Astrocyte of the hippocampus (primary cell): ENCODE measurements around the gene CYP26C1.

Experiments used
- DNase-seq: peaks from one replicate; pipeline ENCODE4 v3.0.0; 2011; ENCODE audit warnings: low read depth, low spot score

Gene CYP26C1

DNA sequence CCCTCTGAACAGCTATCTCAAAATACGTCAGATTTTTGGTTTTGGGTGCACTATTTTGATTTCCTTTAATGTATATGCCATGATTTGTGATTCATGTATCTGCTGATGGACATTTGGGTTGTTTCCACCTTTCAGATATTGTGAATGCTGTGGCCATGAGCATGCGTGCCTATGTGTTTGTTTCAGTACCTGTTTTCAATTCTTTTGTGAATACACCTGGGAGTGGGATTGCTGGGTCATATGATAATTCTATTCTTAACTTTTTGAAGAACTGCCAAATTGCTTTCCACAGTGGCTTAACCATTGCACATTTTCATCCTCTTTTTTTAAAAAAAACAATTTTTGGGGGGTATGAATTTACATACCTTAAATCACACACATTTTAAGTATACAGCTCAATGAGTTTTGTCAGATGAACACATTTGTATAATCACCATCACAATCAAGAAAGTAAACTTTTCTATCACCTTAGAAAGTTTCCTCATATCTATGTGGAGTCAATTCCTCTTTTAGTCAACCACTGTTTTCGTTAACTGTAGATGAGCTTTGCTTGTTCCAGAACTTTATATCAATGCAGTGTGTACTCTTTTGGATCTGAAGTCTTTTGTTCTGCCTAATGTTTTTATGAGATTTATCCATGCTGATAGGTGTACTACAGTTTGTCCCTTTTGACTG, 50.0 kb downstream of the CYP26C1 start:
- DNase-seq = no peak

DNA sequence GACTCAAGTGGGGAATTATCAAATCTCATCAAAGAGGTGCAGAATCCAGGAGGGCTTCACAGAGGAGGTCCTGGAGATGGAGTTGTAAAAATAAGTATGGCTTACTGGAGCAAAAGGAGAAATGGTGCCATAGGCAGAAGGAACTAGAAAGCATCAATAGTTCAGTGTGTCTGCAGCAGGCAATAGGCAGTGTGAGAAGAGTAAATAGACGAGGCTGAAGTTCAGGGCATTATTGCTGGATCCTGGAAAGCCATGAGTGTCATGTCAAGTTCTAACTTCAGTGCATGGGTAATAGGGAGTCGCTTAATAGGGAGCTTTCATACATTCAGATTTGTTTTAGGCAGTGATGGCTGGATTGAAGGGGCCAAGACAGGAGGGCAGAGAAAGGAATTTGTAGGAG, 52.4 kb downstream of the CYP26C1 start:
- no peak for DNase-seq

DNA sequence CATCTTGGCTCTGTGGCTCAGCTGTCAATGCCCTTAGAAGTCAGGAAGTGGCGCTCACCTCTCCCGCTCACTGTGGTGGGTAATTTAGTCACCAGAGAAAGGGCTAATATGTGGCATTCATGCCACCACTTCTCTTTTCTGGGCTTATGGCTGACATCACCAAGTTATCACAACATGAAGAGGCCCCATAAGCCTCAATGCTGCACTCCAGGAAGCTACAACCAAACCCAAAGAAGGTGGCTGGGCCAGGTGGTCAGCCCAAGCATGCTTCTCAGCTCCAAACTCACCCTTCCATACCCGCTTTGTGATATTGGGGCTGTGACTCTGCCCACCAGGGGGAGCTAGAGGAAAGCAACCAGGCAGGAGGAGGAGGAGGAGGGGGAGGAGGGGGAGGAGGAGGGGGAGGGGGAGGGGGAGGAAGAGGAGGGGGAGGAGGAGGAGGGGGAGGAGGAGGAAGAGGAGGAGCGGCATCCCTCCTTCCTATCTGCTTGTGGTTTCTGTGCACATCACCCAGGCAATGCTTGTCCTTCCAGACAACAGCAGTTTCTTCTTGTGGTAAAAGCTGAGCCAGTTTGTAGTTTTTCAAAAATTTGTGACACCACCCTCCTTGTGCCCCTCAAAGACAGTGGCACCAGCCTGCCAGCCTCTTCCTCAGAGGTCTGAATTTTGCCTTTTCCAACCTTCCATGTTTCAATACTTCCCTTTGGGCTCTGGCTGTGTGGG, 55.2 kb downstream of the CYP26C1 start:
- DNase-seq = peak; percentile 59
